ENCODE measurements around the gene FAM43A.

FAM43A gene

GRCh38 chr3:194675680-194676079 is 10.0 kb upstream of the FAM43A start:
- no peak for DNase-seq (ENCODE audit: low read depth in 1 of 2, low spot score in 1 of 2)

GRCh38 chr3:194676471-194676870 is 9.2 kb upstream of the FAM43A start:
- no peak for DNase-seq (ENCODE audit: low read depth in 1 of 2, low spot score in 1 of 2)

GRCh38 chr3:194680888-194681615 is 4.6 kb upstream of the FAM43A start:
- no peak for DNase-seq (ENCODE audit: low read depth in 1 of 2, low spot score in 1 of 2)

- no peak for DNase-seq (ENCODE audit: low read depth in 1 of 2, low spot score in 1 of 2)
Observed at GRCh38 chr3:194682189-194682693, 3.4 kb upstream of the FAM43A start.

GRCh38 chr3:194682694-194683310 is 2.9 kb upstream of the FAM43A start:
- DNase-seq (ENCODE audit: low read depth in 1 of 2, low spot score in 1 of 2): peak; percentile 44 to 76

- DNase-seq (ENCODE audit: low read depth in 1 of 2, low spot score in 1 of 2): no peak
Observed at GRCh38 chr3:194683380-194683779, 2.3 kb upstream of the FAM43A start.

- no peak for DNase-seq (ENCODE audit: low read depth in 1 of 2, low spot score in 1 of 2)
Observed at GRCh38 chr3:194685065-194685717, 492 bp upstream of the FAM43A start.

GRCh38 chr3:194686414-194686815 is 732 bp downstream of the FAM43A start:
- DNase-seq (ENCODE audit: low read depth in 1 of 2, low spot score in 1 of 2): no peak

GRCh38 chr3:194686816-194687637 is 1.3 kb downstream of the FAM43A start:
- no peak for DNase-seq (ENCODE audit: low read depth in 1 of 2, low spot score in 1 of 2)

- DNase-seq (ENCODE audit: low read depth in 1 of 2, low spot score in 1 of 2): peak in 1 of 2 donors; percentile 71
Observed at GRCh38 chr3:194687638-194688199, 2.0 kb downstream of the FAM43A start.

- DNase-seq (ENCODE audit: low read depth in 1 of 2, low spot score in 1 of 2): no peak
Observed at GRCh38 chr3:194688200-194688740, 2.6 kb downstream of the FAM43A start.

- DNase-seq (ENCODE audit: low read depth in 1 of 2, low spot score in 1 of 2): no peak
Observed at GRCh38 chr3:194688946-194689345, 3.3 kb downstream of the FAM43A start.

GRCh38 chr3:194689493-194689944 is 3.8 kb downstream of the FAM43A start:
- DNase-seq (ENCODE audit: low read depth in 1 of 2, low spot score in 1 of 2): no peak

- no peak for DNase-seq (ENCODE audit: low read depth in 1 of 2, low spot score in 1 of 2)
Observed at GRCh38 chr3:194690501-194691372, 5.1 kb downstream of the FAM43A start.

GRCh38 chr3:194691481-194692283 is 6.0 kb downstream of the FAM43A start:
- no peak for DNase-seq (ENCODE audit: low read depth in 1 of 2, low spot score in 1 of 2)

- DNase-seq (ENCODE audit: low read depth in 1 of 2, low spot score in 1 of 2): no peak
Observed at GRCh38 chr3:194696702-194697101, 11.0 kb downstream of the FAM43A start.

- DNase-seq (ENCODE audit: low read depth in 1 of 2, low spot score in 1 of 2): no peak
Observed at GRCh38 chr3:194702545-194702944, 16.9 kb downstream of the FAM43A start.

- no peak for DNase-seq (ENCODE audit: low read depth in 1 of 2, low spot score in 1 of 2)
Observed at GRCh38 chr3:194705227-194705626, 19.5 kb downstream of the FAM43A start.

GRCh38 chr3:194705761-194706160 is 20.1 kb downstream of the FAM43A start:
- no peak for DNase-seq (ENCODE audit: low read depth in 1 of 2, low spot score in 1 of 2)
